Activated B cell treated with CpG ODN at 0.5 μM for 24 hours (primary cell): ENCODE results near the gene SLITRK2. TPM values are rescaled to one million over a fixed set of nuclear protein-coding genes. Genes with fewer than 3 reads are reported as not detected.

Experiments
- ATAC-seq: fragments of 200-7000 bp; cut with Tn5 transposase; one replicate; pipeline ENCODE4 v1.10.0; 2021; ENCODE audit warnings: low read depth, mild to moderate bottlenecking, moderate library complexity
- CTCF ChIA-PET: fragments of 350-600 bp; sonication (Branson Sonifier 250); formaldehyde crosslinking; loops from one replicate; lab custom pipeline; 2021; ENCODE audit warnings: antibody characterized with exemption; lab: Charles Lee
- POLR2A ChIA-PET: fragments of 350-600 bp; sonication (Branson Sonifier 250); formaldehyde crosslinking; loops from one replicate; lab custom pipeline; 2021; ENCODE audit warnings: antibody characterized with exemption; lab: Charles Lee
- DNase-seq: peaks from one replicate; pipeline ENCODE4 v3.0.0; 2022
- H3K27ac Mint-ChIP-seq: one replicate; pipeline ENCODE4 v1.8.0; 2020; ENCODE audit warnings: mixed read lengths
- H3K27me3 Mint-ChIP-seq: one replicate; pipeline ENCODE4 v1.8.0; 2021; ENCODE audit warnings: mixed read lengths
- H3K36me3 Mint-ChIP-seq: one replicate; pipeline ENCODE4 v1.8.0; 2021; ENCODE audit warnings: low read depth, mixed read lengths
- H3K4me1 Mint-ChIP-seq: one replicate; pipeline ENCODE4 v1.8.0; 2021; ENCODE audit warnings: mixed read lengths
- H3K4me3 Mint-ChIP-seq: one replicate; pipeline ENCODE4 v1.8.0; 2020; ENCODE audit warnings: mild to moderate bottlenecking, mixed read lengths
- H3K9me3 Mint-ChIP-seq: one replicate; pipeline ENCODE4 v1.8.0; 2020; ENCODE audit warnings: mixed read lengths
- CTCF ChIP-seq: fragments of 200-600 bp; IDR thresholded peaks from one replicate; pipeline ENCODE4 v1.8.0; 2022; ENCODE audit warnings: antibody characterized with exemption, mild to moderate bottlenecking
- intact Hi-C: fragments of 100-400 bp; cut with micrococcal nuclease; formaldehyde crosslinking; loops from one replicate; pipeline ENCODE4 v1.15.1; 2024
- total RNA-seq: library from RNA; stranded (reverse); gene quantifications from 2 replicates; pipeline ENCODE4 v1.2.3, GENCODE V29; 2022

Gene SLITRK2
- total RNA-seq, 1 donor from 2014 or later, result not detected

DNA sequence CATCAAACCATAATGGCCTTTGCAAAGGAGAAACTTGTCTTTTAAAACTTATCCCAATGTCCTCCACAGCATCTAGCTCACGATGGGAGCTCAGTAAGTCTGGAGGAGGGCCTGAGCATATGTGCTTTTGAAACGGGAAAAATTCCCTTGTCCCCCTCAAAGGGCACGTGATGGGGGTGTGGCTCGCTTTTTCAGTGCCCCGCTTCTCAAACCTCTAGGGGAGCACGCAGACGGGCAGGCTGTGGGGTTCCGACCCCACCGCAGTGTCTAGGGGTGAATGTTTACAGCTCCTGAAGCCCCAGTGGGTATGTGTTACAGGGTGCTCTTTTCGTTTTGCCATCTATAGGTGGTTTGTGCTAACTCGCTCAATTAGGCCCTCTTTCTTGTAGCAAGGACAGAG, 31.2 kb downstream of the SLITRK2 start:
- no peak for TF ChIP-seq CTCF
- CTCF ChIA-PET, result no interaction called here
- Mint-ChIP-seq H3K9me3 (no peaks in the 10 kb centered on the region), H3K4me1 (no peaks in the 10 kb centered on the region), H3K4me3 (no peak overlapping the region), H3K27me3 (no peaks in the 10 kb centered on the region), H3K36me3 (no peaks in the 10 kb centered on the region), H3K27ac (no peak overlapping the region)
- intact Hi-C loops, result no loop called here
- no peak for DNase-seq
- POLR2A ChIA-PET, result no interaction called here
- no peak for ATAC-seq

DNA sequence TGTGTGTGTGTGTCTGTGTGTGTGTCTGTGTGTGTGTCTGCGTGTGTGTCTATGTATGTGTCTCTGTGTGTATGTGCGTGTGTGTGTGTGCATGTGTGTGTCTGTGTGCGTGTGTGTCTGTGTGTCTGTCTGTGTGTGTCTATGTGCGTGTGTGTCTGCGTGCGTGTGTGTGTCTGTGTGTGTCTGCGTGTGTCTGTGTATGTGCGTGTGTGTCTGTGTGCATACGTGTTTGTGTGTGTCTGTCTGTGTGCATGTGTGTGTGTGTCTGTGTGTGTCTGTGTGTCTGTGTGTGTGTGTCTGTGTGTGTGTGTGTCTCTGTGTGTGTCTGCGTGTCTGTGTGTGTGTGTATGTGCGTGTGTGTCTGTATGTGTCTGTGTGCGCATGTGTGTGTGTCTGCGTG, 35.6 kb downstream of the SLITRK2 start:
- Mint-ChIP-seq H3K36me3 (no peaks in the 10 kb centered on the region), H3K27me3 (no peaks in the 10 kb centered on the region), H3K4me1 (no peaks in the 10 kb centered on the region), H3K4me3 (no peak overlapping the region), H3K9me3 (no peaks in the 10 kb centered on the region), H3K27ac (no peak overlapping the region)
- intact Hi-C loops, result no loop called here
- DNase-seq (no peak), ATAC-seq (no peak)
- CTCF ChIA-PET, result no interaction called here
- POLR2A ChIA-PET, result no interaction called here
- no peak for TF ChIP-seq CTCF

GRCh38 chrX:145856181-145856580, 38.6 kb downstream of the SLITRK2 start:
- H3K4me3 Mint-ChIP-seq, result no peak overlapping the region
- TF ChIP-seq CTCF, result no peak
- H3K4me1 Mint-ChIP-seq, result no peaks in the 10 kb centered on the region
- CTCF ChIA-PET, result no interaction called here
- H3K27me3 Mint-ChIP-seq, result no peaks in the 10 kb centered on the region
- H3K9me3 Mint-ChIP-seq, result no peaks in the 10 kb centered on the region
- H3K27ac Mint-ChIP-seq, result no peak overlapping the region
- no peaks in the 10 kb centered on the region for H3K36me3 Mint-ChIP-seq
- intact Hi-C loops, result no loop called here
- no peak for ATAC-seq
- POLR2A ChIA-PET, result no interaction called here
- DNase-seq, result no peak

DNA sequence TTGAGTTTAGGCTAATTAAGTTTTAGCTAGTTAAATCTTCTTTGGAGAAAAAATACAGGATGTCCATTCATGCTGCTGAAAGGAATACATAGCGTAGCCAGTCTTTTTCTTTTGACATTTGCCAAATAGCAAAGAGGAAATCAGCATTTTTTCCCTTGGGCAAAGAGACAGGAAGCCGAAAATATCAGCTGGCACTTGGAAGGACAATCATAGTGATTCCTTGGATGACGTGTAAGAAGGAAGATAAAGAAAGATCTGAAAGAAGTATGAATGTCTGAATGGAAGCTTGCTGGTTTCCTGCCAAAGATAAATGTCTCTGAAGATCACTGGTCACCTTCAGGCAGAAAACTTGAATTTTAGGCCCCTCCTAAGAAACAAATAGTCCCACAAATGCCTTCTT, 44.2 kb downstream of the SLITRK2 start:
- DNase-seq, result no peak
- intact Hi-C loops, result no loop called here
- Mint-ChIP-seq H3K4me3 (no peak overlapping the region), H3K4me1 (no peaks in the 10 kb centered on the region), H3K27me3 (no peaks in the 10 kb centered on the region), H3K36me3 (no peaks in the 10 kb centered on the region), H3K27ac (no peak overlapping the region), H3K9me3 (peaks cover 3% of the 10 kb centered on the region)
- no peak for ATAC-seq
- no peak for TF ChIP-seq CTCF
- POLR2A ChIA-PET, result no interaction called here
- CTCF ChIA-PET, result no interaction called here

GRCh38 chrX:145865082-145865481, 47.5 kb downstream of the SLITRK2 start:
- Mint-ChIP-seq H3K9me3 (peaks cover 3% of the 10 kb centered on the region), H3K27me3 (no peaks in the 10 kb centered on the region), H3K27ac (no peak overlapping the region), H3K4me3 (no peak overlapping the region), H3K36me3 (no peaks in the 10 kb centered on the region), H3K4me1 (no peaks in the 10 kb centered on the region)
- no peak for DNase-seq
- POLR2A ChIA-PET, result no interaction called here
- CTCF ChIA-PET, result no interaction called here
- intact Hi-C loops, result no loop called here
- no peak for TF ChIP-seq CTCF
- ATAC-seq, result no peak
